Chondrocyte (in vitro differentiated cells): ENCODE measurements around the gene WDR73. TPM values are rescaled to one million over a fixed set of nuclear protein-coding genes. Genes with fewer than 3 reads are reported as not detected.

Experiments used
- DNase-seq: peaks from one replicate; pipeline ENCODE4 v3.0.0; 2021; ENCODE audit warnings: mixed read lengths, low spot score
- H3K27ac Mint-ChIP-seq: one replicate; pipeline ENCODE4 v1.8.0; 2021; ENCODE audit warnings: mild to moderate bottlenecking, moderate library complexity, mixed read lengths; ENCODE audit not compliant: unreplicated experiment
- H3K27me3 Mint-ChIP-seq: 2 replicates; pipeline ENCODE4 v1.8.0; 2021; ENCODE audit warnings: low read depth, mixed read lengths
- H3K36me3 Mint-ChIP-seq: 2 replicates; pipeline ENCODE4 v1.8.0; 2021; ENCODE audit warnings: low read depth, mixed read lengths
- H3K4me1 Mint-ChIP-seq: 2 replicates; pipeline ENCODE4 v1.8.0; 2021; ENCODE audit warnings: low read depth, mild to moderate bottlenecking, mixed read lengths
- H3K4me3 Mint-ChIP-seq: one replicate; pipeline ENCODE4 v1.8.0; 2021; ENCODE audit warnings: mild to moderate bottlenecking, moderate library complexity, mixed read lengths; ENCODE audit not compliant: unreplicated experiment
- H3K9me3 Mint-ChIP-seq: 2 replicates; pipeline ENCODE4 v1.8.0; 2021; ENCODE audit warnings: low read depth, mixed read lengths
- CTCF ChIP-seq: fragments of 200-600 bp; sonication (generic); IDR thresholded peaks from 2 replicates; pipeline ENCODE4 v1.5.0; 2021; ENCODE audit warnings: antibody characterized with exemption, mild to moderate bottlenecking, moderate library complexity
- total RNA-seq: library from RNA; stranded (reverse); gene quantifications from 3 replicates; pipeline ENCODE4 v1.2.1, GENCODE V29; 2021

The WDR73 gene
- total RNA-seq, 1 donor from 2014 or later: 17.0 TPM

- Mint-ChIP-seq H3K36me3 (peaks cover 29% of the 10 kb centered on the region), H3K4me3 (no peak overlapping the region), H3K4me1 (peaks cover under 1% of the 10 kb centered on the region), H3K9me3 (peaks cover 17% of the 10 kb centered on the region), H3K27ac (no peak overlapping the region), H3K27me3 (no peaks in the 10 kb centered on the region)
- no peak for DNase-seq
- no peak for TF ChIP-seq CTCF
Measured at GRCh38 chr15:84625123-84625522, 29.0 kb downstream of the WDR73 start.

GRCh38 chr15:84624359-84624758 lies 29.7 kb downstream of the WDR73 start:
- H3K27ac Mint-ChIP-seq: no peak overlapping the region
- H3K4me1 Mint-ChIP-seq: no peaks in the 10 kb centered on the region
- H3K9me3 Mint-ChIP-seq: peaks cover 21% of the 10 kb centered on the region
- no peak overlapping the region for H3K4me3 Mint-ChIP-seq
- TF ChIP-seq CTCF: no peak
- H3K36me3 Mint-ChIP-seq: peaks cover 33% of the 10 kb centered on the region
- no peaks in the 10 kb centered on the region for H3K27me3 Mint-ChIP-seq
- DNase-seq: no peak

DNA sequence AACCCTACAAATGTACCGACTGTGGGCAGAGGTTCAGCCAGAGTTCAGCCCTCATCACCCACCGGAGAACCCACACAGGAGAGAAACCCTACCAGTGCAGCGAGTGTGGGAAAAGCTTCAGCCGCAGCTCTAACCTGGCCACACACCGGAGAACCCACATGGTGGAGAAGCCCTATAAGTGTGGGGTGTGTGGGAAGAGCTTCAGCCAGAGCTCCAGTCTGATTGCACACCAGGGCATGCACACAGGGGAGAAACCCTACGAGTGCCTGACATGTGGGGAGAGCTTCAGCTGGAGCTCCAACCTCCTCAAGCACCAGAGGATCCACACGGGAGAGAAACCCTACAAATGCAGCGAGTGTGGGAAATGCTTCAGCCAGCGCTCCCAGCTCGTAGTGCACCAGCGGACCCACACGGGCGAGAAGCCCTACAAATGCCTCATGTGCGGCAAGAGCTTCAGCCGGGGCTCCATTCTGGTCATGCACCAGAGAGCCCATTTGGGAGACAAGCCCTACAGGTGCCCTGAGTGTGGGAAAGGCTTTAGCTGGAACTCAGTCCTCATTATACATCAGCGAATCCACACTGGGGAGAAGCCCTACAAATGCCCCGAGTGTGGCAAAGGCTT lies 32.6 kb downstream of the WDR73 start:
- DNase-seq: peak; percentile 38
- H3K27ac Mint-ChIP-seq: no peak overlapping the region
- H3K27me3 Mint-ChIP-seq: no peaks in the 10 kb centered on the region
- no peak overlapping the region for H3K4me3 Mint-ChIP-seq
- H3K4me1 Mint-ChIP-seq: no peaks in the 10 kb centered on the region
- H3K9me3 Mint-ChIP-seq: peaks cover 22% of the 10 kb centered on the region
- TF ChIP-seq CTCF: no peak
- H3K36me3 Mint-ChIP-seq: peaks cover 33% of the 10 kb centered on the region

- no peaks in the 10 kb centered on the region for H3K4me1 Mint-ChIP-seq
- peaks cover 22% of the 10 kb centered on the region for H3K9me3 Mint-ChIP-seq
- DNase-seq: peak; percentile 59
- no peak for TF ChIP-seq CTCF
- no peak overlapping the region for H3K4me3 Mint-ChIP-seq
- H3K27ac Mint-ChIP-seq: no peak overlapping the region
- H3K36me3 Mint-ChIP-seq: peaks cover 33% of the 10 kb centered on the region
- no peaks in the 10 kb centered on the region for H3K27me3 Mint-ChIP-seq
Measured at GRCh38 chr15:84620626-84621025, 33.5 kb downstream of the WDR73 start.

GRCh38 chr15:84616235-84616634 lies 37.8 kb downstream of the WDR73 start:
- Mint-ChIP-seq H3K4me3 (no peak overlapping the region), H3K27ac (no peak overlapping the region), H3K9me3 (peaks cover 16% of the 10 kb centered on the region), H3K4me1 (peaks cover 3% of the 10 kb centered on the region), H3K27me3 (no peaks in the 10 kb centered on the region), H3K36me3 (peaks cover 18% of the 10 kb centered on the region)
- no peak for TF ChIP-seq CTCF
- no peak for DNase-seq
